Sigmoid colon (tissue), 7 donors: ENCODE measurements around the gene ENOX2. TPM values are rescaled to one million over a fixed set of nuclear protein-coding genes. Genes with fewer than 3 reads are reported as not detected.

Experiments
- DNase-seq: peaks from one replicate; pipeline ENCODE4 v3.0.0-alpha.2; 2019
- H3K27ac ChIP-seq, 4 donors: fragments of 200-600 bp; sonication (generic); one replicate each; pipeline ENCODE4 v1.5.1; 2016 to 2019; ENCODE audit warnings: mild to moderate bottlenecking in 1 of 4
- H3K27me3 ChIP-seq, 3 donors: fragments of 200-600 bp; sonication (generic); one replicate each; pipeline ENCODE4 v1.5.1; 2019; ENCODE audit warnings: mild to moderate bottlenecking in 1 of 3
- H3K36me3 ChIP-seq, 4 donors: fragments of 200-600 bp; sonication (generic); one replicate each; pipeline ENCODE4 v1.5.1; 2016 to 2019
- H3K4me1 ChIP-seq, 4 donors: fragments of 200-600 bp; sonication (generic); one replicate each; pipeline ENCODE4 v1.5.1; 2017 to 2019
- H3K4me3 ChIP-seq, 4 donors: fragments of 200-600 bp; sonication (generic); one replicate each; pipeline ENCODE4 v1.5.1; 2017 to 2019; ENCODE audit warnings: mild to moderate bottlenecking in 2 of 4, moderate library complexity in 1 of 4
- H3K9me3 ChIP-seq, 4 donors: fragments of 200-600 bp in 3 of 4; sonication (generic) in 3 of 4; one replicate each; pipeline versions ENCODE4 v1.5.1 to v1.6.1; 2013 to 2019
- CTCF ChIP-seq, 4 experiments: fragments of 450-650 bp in 3 of 4; fragments of 200-600 bp in 1 of 4; IDR thresholded peaks; one replicate each; pipeline ENCODE4 v1.5.1; 2016 to 2019; ENCODE audit warnings: antibody characterized with exemption in 4 of 4, mild to moderate bottlenecking in 3 of 4, moderate library complexity in 2 of 4
- EP300 ChIP-seq, 4 donors: sonication (generic); formaldehyde crosslinking; IDR thresholded peaks; one replicate each; pipeline ENCODE4 v1.6.1; 2017; ENCODE audit warnings: antibody characterized with exemption in 4 of 4
- POLR2A ChIP-seq, 2 donors: fragments of 450-650 bp; IDR thresholded peaks; one replicate each; pipeline ENCODE4 v1.6.1; 2016; ENCODE audit warnings: antibody characterized with exemption in 2 of 2, mild to moderate bottlenecking in 2 of 2, moderate library complexity in 2 of 2
- POLR2AphosphoS5 ChIP-seq, 4 donors: sonication (generic); formaldehyde crosslinking; IDR thresholded peaks; one replicate each; pipeline ENCODE4 v1.6.1; 2017; ENCODE audit warnings: antibody characterized with exemption in 4 of 4
- whole genome bisulfite sequencing, 2 donors: extraction: QIAGEN DNeasy Blood & Tissue Kit; methylation state at CpG; one replicate each; pipeline ENCODE4 v1.1.7; 2013; 5-methylcytosine and 5-hydroxymethylcytosine counted together
- intact Hi-C: fragments of 100-400 bp; cut with DNase I; formaldehyde crosslinking; loops from one replicate; pipeline ENCODE4 v1.15.1; 2023
- polyA plus RNA-seq, 3 donors: library from polyadenylated mRNA; stranded (reverse); fragments of 200-250 nt; gene quantifications; one replicate each; pipeline ENCODE4 v1.2.3, GENCODE V29; 2013
- total RNA-seq, 4 donors: library from RNA; depleted of rRNA; stranded (reverse); fragments of >200 nt; gene quantifications; one replicate each; pipeline ENCODE4 v1.1.0, GENCODE V29; 2016
- donor health status: healthy with polysubstance abuse.
- donor health status: Bipolar disorder and iron deficiency.
- donor health status: healthy.

Gene ENOX2
- total and polyA plus RNA-seq, 7 donors, result 2.4 to 28.9 (median 18.8) TPM

- Histone ChIP-seq H3K27me3 (no peaks in the 10 kb centered on the region), H3K4me1 (no peaks in the 10 kb centered on the region), H3K9me3 (no peaks in the 10 kb centered on the region), H3K36me3 (no peaks in the 10 kb centered on the region), H3K27ac (no peak overlapping the region), H3K4me3 (no peak overlapping the region)
- DNase-seq, result no peak
- 96% methylated on average over 3 of the region's 3 CpGs for WGBS, 2 donors
- intact Hi-C loops, result no loop called here
- no peak for TF ChIP-seq POLR2AphosphoS5 (IDR thresholded peaks at IDR 0.05)
- no peak for TF ChIP-seq POLR2A (IDR thresholded peaks at IDR 0.05)
- TF ChIP-seq CTCF (IDR thresholded peaks at IDR 0.05), result no peak
- no peak for TF ChIP-seq EP300 (IDR thresholded peaks at IDR 0.05)
Measured at GRCh38 chrX:130636277-130636676, 266.7 kb downstream of the ENOX2 start.

GRCh38 chrX:130631011-130631410 is 272.0 kb downstream of the ENOX2 start:
- DNase-seq, result no peak
- no peak for TF ChIP-seq EP300 (IDR thresholded peaks at IDR 0.05)
- no peak for TF ChIP-seq POLR2A (IDR thresholded peaks at IDR 0.05)
- no peak for TF ChIP-seq POLR2AphosphoS5 (IDR thresholded peaks at IDR 0.05)
- no peak for TF ChIP-seq CTCF (IDR thresholded peaks at IDR 0.05)
- H3K27me3 ChIP-seq, result no peaks in the 10 kb centered on the region
- H3K4me1 ChIP-seq, result no peaks in the 10 kb centered on the region
- intact Hi-C loops, result no loop called here
- no peaks in the 10 kb centered on the region for H3K36me3 ChIP-seq
- H3K27ac ChIP-seq, result no peak overlapping the region
- WGBS, 2 donors, result 98% methylated on average over 3 of the region's 3 CpGs
- H3K4me3 ChIP-seq, result no peak overlapping the region
- no peaks in the 10 kb centered on the region for H3K9me3 ChIP-seq

GRCh38 chrX:130628516-130628915 is 274.5 kb downstream of the ENOX2 start:
- Histone ChIP-seq H3K4me3 (no peak overlapping the region), H3K27me3 (no peaks in the 10 kb centered on the region), H3K27ac (no peak overlapping the region), H3K4me1 (no peaks in the 10 kb centered on the region), H3K9me3 (no peaks in the 10 kb centered on the region), H3K36me3 (no peaks in the 10 kb centered on the region)
- WGBS, 2 donors, result 94 to 95% methylated on average over 2 of the region's 2 CpGs
- no peak for DNase-seq
- intact Hi-C loops, result no loop called here
- TF ChIP-seq CTCF (IDR thresholded peaks at IDR 0.05) (no peak), POLR2A (IDR thresholded peaks at IDR 0.05) (no peak), POLR2AphosphoS5 (IDR thresholded peaks at IDR 0.05) (no peak), EP300 (IDR thresholded peaks at IDR 0.05) (no peak)

GRCh38 chrX:130626521-130626920 is 276.5 kb downstream of the ENOX2 start:
- Histone ChIP-seq H3K4me1 (no peaks in the 10 kb centered on the region), H3K27me3 (no peaks in the 10 kb centered on the region), H3K36me3 (no peaks in the 10 kb centered on the region), H3K9me3 (no peaks in the 10 kb centered on the region), H3K4me3 (no peak overlapping the region), H3K27ac (no peak overlapping the region)
- TF ChIP-seq EP300 (IDR thresholded peaks at IDR 0.05) (no peak), POLR2A (IDR thresholded peaks at IDR 0.05) (no peak), CTCF (IDR thresholded peaks at IDR 0.05) (no peak), POLR2AphosphoS5 (IDR thresholded peaks at IDR 0.05) (no peak)
- DNase-seq, result no peak
- intact Hi-C loops, result no loop called here

- no peak overlapping the region for H3K27ac ChIP-seq
- intact Hi-C loops, result no loop called here
- H3K4me1 ChIP-seq, result no peaks in the 10 kb centered on the region
- H3K36me3 ChIP-seq, result no peaks in the 10 kb centered on the region
- H3K9me3 ChIP-seq, result no peaks in the 10 kb centered on the region
- no peaks in the 10 kb centered on the region for H3K27me3 ChIP-seq
- no peak overlapping the region for H3K4me3 ChIP-seq
- TF ChIP-seq EP300 (IDR thresholded peaks at IDR 0.05) (no peak), CTCF (IDR thresholded peaks at IDR 0.05) (no peak), POLR2A (IDR thresholded peaks at IDR 0.05) (no peak), POLR2AphosphoS5 (IDR thresholded peaks at IDR 0.05) (no peak)
- WGBS, 2 donors, result 90 to 91% methylated on average over 6 of the region's 6 CpGs
- DNase-seq, result no peak
Measured at GRCh38 chrX:130625386-130625785, 277.6 kb downstream of the ENOX2 start.
